Muscle of leg (tissue), 11 donors: Measurements from ENCODE around the gene COL23A1. TPM values are rescaled to one million over a fixed set of nuclear protein-coding genes. Genes with fewer than 3 reads are reported as not detected.

Source experiments
- DNase-seq: peaks from one replicate; pipeline ENCODE4 v3.0.0; 2013
- H3K27ac ChIP-seq: one replicate; pipeline ENCODE4 v1.5.1; 2013; ENCODE audit warnings: mild to moderate bottlenecking, low read length, control low read depth
- H3K27me3 ChIP-seq: one replicate; pipeline ENCODE4 v1.6.1; 2013; ENCODE audit warnings: low read length; ENCODE audit not compliant: control insufficient read depth, insufficient read depth
- H3K36me3 ChIP-seq: one replicate; pipeline ENCODE4 v1.6.1; 2013; ENCODE audit warnings: low read length; ENCODE audit not compliant: control insufficient read depth, insufficient read depth
- H3K4me1 ChIP-seq: one replicate; pipeline ENCODE4 v1.6.1; 2013; ENCODE audit warnings: low read length; ENCODE audit not compliant: control insufficient read depth, insufficient read depth
- H3K4me3 ChIP-seq: one replicate; pipeline ENCODE4 v1.5.1; 2013; ENCODE audit warnings: low read length, control low read depth
- H3K9me3 ChIP-seq: replicated peaks from 2 replicates; pipeline ENCODE4 v1.6.1; 2013; ENCODE audit warnings: low read depth, low read length; ENCODE audit not compliant: control insufficient read depth
- WGBS: methylation state at CpG from one replicate; pipeline ENCODE4 v1.1.5; 2013; ENCODE audit warnings: missing lambda C conversion rate; ENCODE audit not compliant: insufficient coverage; 5-methylcytosine and 5-hydroxymethylcytosine counted together
- polyA plus RNA-seq, 8 donors: library from polyadenylated mRNA; unstranded; fragments of 120-200 nt; gene quantifications; one replicate each; pipeline versions ENCODE4 v1.2.1 to v1.2.3, GENCODE V29; 2013; ENCODE audit warnings: inconsistent platforms in 1 of 8, low replicate concordance in 1 of 8; ENCODE audit not compliant: insufficient read length in 8 of 8, insufficient read depth in 1 of 8
- total RNA-seq: library from RNA; stranded (reverse); fragments of 120-200 nt; gene quantifications from one replicate; pipeline ENCODE4 v1.2.4, GENCODE V29; 2013

Gene COL23A1
- total and polyA plus RNA-seq, 9 donors: 1.3 to 5.1 (median 3.0) TPM

- WGBS: 68% methylated on average over 5 of the region's 6 CpGs
- Histone ChIP-seq H3K4me1 (no peaks in the 10 kb centered on the region), H3K9me3 (peaks cover 10% of the 10 kb centered on the region), H3K27me3 (no peaks in the 10 kb centered on the region), H3K36me3 (no peaks in the 10 kb centered on the region), H3K27ac (no peak overlapping the region), H3K4me3 (no peak overlapping the region)
- no peak for DNase-seq
These were observed 75.3 kb downstream of the COL23A1 start for GRCh38 chr5:178514851-178515418.

- Histone ChIP-seq H3K4me1 (no peaks in the 10 kb centered on the region), H3K27ac (no peak overlapping the region), H3K27me3 (peaks cover 3% of the 10 kb centered on the region), H3K36me3 (no peaks in the 10 kb centered on the region), H3K4me3 (no peak overlapping the region), H3K9me3 (peaks cover 19% of the 10 kb centered on the region)
- no CpG with 5 or more reads among the region's 3 CpGs for WGBS
- DNase-seq: no peak
These were observed 79.0 kb downstream of the COL23A1 start for GRCh38 chr5:178511172-178511571.

- H3K27ac ChIP-seq: no peak overlapping the region
- H3K4me3 ChIP-seq: no peak overlapping the region
- H3K36me3 ChIP-seq: no peaks in the 10 kb centered on the region
- DNase-seq: no peak
- H3K9me3 ChIP-seq: peaks cover 19% of the 10 kb centered on the region
- WGBS: 74% methylated on average over 12 of the region's 15 CpGs
- H3K27me3 ChIP-seq: peaks cover 3% of the 10 kb centered on the region
- H3K4me1 ChIP-seq: no peaks in the 10 kb centered on the region
These were observed 80.6 kb downstream of the COL23A1 start for GRCh38 chr5:178509491-178510057.

- no peak for DNase-seq
- WGBS: 92% methylated on average over 6 of the region's 12 CpGs
- H3K27me3 ChIP-seq: peaks cover 3% of the 10 kb centered on the region
- no peak overlapping the region for H3K27ac ChIP-seq
- H3K36me3 ChIP-seq: no peaks in the 10 kb centered on the region
- peaks cover 10% of the 10 kb centered on the region for H3K9me3 ChIP-seq
- no peak overlapping the region for H3K4me3 ChIP-seq
- H3K4me1 ChIP-seq: no peaks in the 10 kb centered on the region
These were observed 82.9 kb downstream of the COL23A1 start for GRCh38 chr5:178507151-178507932.

GRCh38 chr5:178505639-178506407, 84.4 kb downstream of the COL23A1 start:
- 87% methylated on average over 11 of the region's 13 CpGs for WGBS
- H3K4me3 ChIP-seq: no peak overlapping the region
- peaks cover 3% of the 10 kb centered on the region for H3K27me3 ChIP-seq
- H3K9me3 ChIP-seq: peaks cover 13% of the 10 kb centered on the region
- no peak overlapping the region for H3K27ac ChIP-seq
- no peak for DNase-seq
- no peaks in the 10 kb centered on the region for H3K4me1 ChIP-seq
- no peaks in the 10 kb centered on the region for H3K36me3 ChIP-seq

- H3K27ac ChIP-seq: no peak overlapping the region
- no peaks in the 10 kb centered on the region for H3K36me3 ChIP-seq
- H3K9me3 ChIP-seq: peaks cover 13% of the 10 kb centered on the region
- DNase-seq: no peak
- no peaks in the 10 kb centered on the region for H3K4me1 ChIP-seq
- H3K27me3 ChIP-seq: peaks cover 3% of the 10 kb centered on the region
- no peak overlapping the region for H3K4me3 ChIP-seq
- WGBS: 61% methylated on average over 10 of the region's 11 CpGs
These were observed 85.7 kb downstream of the COL23A1 start for GRCh38 chr5:178504340-178504960.

GRCh38 chr5:178502401-178503100, 87.6 kb downstream of the COL23A1 start:
- Histone ChIP-seq H3K4me3 (no peak overlapping the region), H3K4me1 (no peaks in the 10 kb centered on the region), H3K36me3 (no peaks in the 10 kb centered on the region), H3K27ac (no peak overlapping the region), H3K9me3 (peaks cover 8% of the 10 kb centered on the region), H3K27me3 (peaks cover 3% of the 10 kb centered on the region)
- DNase-seq: no peak
- WGBS: 90% methylated on average over 16 of the region's 21 CpGs

- no peak overlapping the region for H3K27ac ChIP-seq
- no peaks in the 10 kb centered on the region for H3K27me3 ChIP-seq
- H3K9me3 ChIP-seq: peaks cover 3% of the 10 kb centered on the region
- no peak for DNase-seq
- H3K36me3 ChIP-seq: no peaks in the 10 kb centered on the region
- no peak overlapping the region for H3K4me3 ChIP-seq
- WGBS: 88% methylated on average over 5 of the region's 6 CpGs
- H3K4me1 ChIP-seq: no peaks in the 10 kb centered on the region
These were observed 90.8 kb downstream of the COL23A1 start for GRCh38 chr5:178499352-178499751.

- H3K36me3 ChIP-seq: no peaks in the 10 kb centered on the region
- H3K27ac ChIP-seq: no peak overlapping the region
- DNase-seq: no peak
- peaks cover 3% of the 10 kb centered on the region for H3K9me3 ChIP-seq
- no CpG with 5 or more reads among the region's 1 CpG for WGBS
- no peak overlapping the region for H3K4me3 ChIP-seq
- H3K4me1 ChIP-seq: no peaks in the 10 kb centered on the region
- H3K27me3 ChIP-seq: no peaks in the 10 kb centered on the region
These were observed 93.6 kb downstream of the COL23A1 start for GRCh38 chr5:178496642-178497041.
